Neutrophil (primary cell): Measurements from ENCODE around the gene IFITM2.
A peak's percentile ranks its signal among the peaks of the same experiment; 100 is the strongest.
"Not testable (repeated sequence)": the region's sequence is repeated elsewhere in the genome, so short reads cannot be mapped to it uniquely, and the experiment has no call there.

Experiments used
- H3K27ac ChIP-seq: fragments of 200-600 bp; sonication (generic); 2 replicates; pipeline ENCODE4 v1.5.1; 2016; ENCODE audit warnings: mild to moderate bottlenecking, moderate library complexity
- H3K27me3 ChIP-seq: fragments of 200-600 bp; sonication (generic); 2 replicates; pipeline ENCODE4 v1.6.0; 2016; ENCODE audit warnings: mild to moderate bottlenecking
- H3K36me3 ChIP-seq: fragments of 200-600 bp; sonication (generic); 2 replicates; pipeline ENCODE4 v1.5.1; 2017
- H3K4me1 ChIP-seq, 2 experiments: fragments of 200-600 bp in 1 of 2; sonication (generic) in 1 of 2; 1 replicate in 1 of 2; 2 replicates in 1 of 2; pipeline versions ENCODE4 v1.5.1 to v1.6.1; 2013 to 2016; ENCODE audit warnings: low read depth in 1 of 2, low read length in 1 of 2, mild to moderate bottlenecking in 1 of 2, moderate library complexity in 1 of 2; ENCODE audit not compliant: control insufficient read depth in 1 of 2, insufficient read depth in 1 of 2
- H3K4me3 ChIP-seq, 2 experiments: fragments of 200-600 bp in 1 of 2; sonication (generic) in 1 of 2; 1 replicate in 1 of 2; 2 replicates in 1 of 2; pipeline ENCODE4 v1.5.1; 2013 to 2016; ENCODE audit warnings: low read depth in 1 of 2, low read length in 1 of 2, mild to moderate bottlenecking in 1 of 2, moderate library complexity in 1 of 2
- H3K9me3 ChIP-seq: fragments of 200-600 bp; sonication (generic); 2 replicates; pipeline ENCODE4 v1.5.1; 2016
- TF ChIP-seq, protein P1 (sequence below): fragments of 200-600 bp; sonication (generic); IDR thresholded peaks from 2 replicates; pipeline ENCODE4 v1.5.1; 2016; ENCODE audit warnings: antibody characterized with exemption

IFITM2 gene

DNA sequence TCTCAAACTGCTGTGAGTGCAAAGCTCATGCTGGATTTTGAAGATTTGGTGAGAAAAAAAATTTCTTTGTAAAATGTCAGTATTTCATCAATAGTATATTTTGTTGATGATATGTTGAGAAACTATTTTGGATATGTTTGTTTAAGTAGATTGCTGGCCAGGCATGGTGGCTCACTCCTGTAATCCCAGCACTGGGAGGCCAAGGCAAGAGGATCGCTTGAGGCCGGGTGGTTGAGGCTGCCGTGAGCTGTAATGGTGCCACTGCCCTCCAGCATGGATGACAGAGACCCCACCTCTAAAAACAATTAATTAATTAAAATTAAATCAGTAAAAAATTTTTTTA, 19.9 kb downstream of the IFITM2 start:
- H3K36me3 ChIP-seq = no peaks in the 10 kb centered on the region
- no peaks in the 10 kb centered on the region for H3K27me3 ChIP-seq
- peaks cover 45 to 75% of the 10 kb centered on the region in 2 experiments for H3K4me1 ChIP-seq
- H3K27ac ChIP-seq = peak overlapping the region; percentile 99
- H3K4me3 ChIP-seq = peak overlapping the region; percentile 55 to 57
- TF ChIP-seq, protein P1, sequence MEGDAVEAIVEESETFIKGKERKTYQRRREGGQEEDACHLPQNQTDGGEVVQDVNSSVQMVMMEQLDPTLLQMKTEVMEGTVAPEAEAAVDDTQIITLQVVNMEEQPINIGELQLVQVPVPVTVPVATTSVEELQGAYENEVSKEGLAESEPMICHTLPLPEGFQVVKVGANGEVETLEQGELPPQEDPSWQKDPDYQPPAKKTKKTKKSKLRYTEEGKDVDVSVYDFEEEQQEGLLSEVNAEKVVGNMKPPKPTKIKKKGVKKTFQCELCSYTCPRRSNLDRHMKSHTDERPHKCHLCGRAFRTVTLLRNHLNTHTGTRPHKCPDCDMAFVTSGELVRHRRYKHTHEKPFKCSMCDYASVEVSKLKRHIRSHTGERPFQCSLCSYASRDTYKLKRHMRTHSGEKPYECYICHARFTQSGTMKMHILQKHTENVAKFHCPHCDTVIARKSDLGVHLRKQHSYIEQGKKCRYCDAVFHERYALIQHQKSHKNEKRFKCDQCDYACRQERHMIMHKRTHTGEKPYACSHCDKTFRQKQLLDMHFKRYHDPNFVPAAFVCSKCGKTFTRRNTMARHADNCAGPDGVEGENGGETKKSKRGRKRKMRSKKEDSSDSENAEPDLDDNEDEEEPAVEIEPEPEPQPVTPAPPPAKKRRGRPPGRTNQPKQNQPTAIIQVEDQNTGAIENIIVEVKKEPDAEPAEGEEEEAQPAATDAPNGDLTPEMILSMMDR = no peak
- no peaks in the 10 kb centered on the region for H3K9me3 ChIP-seq

DNA sequence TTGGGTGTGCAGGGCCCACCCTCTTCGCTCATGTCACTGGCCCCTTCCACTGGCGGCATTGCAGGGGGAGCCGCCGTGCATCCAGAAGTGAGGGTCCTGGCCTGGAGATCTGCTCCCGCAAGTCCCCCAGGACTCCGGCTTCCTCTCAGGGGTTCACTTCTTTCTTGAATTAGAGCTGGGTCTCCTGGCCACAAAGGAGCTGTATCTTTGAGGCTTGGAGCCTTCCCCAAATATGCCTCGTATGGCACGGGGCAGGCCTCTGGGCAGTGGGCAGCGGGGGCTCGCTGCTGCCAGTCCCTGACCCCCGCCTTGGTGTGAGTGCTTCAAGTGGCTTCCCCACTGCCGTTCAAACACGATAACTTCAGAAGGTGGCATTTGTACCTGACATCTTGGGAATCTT, 20.4 kb downstream of the IFITM2 start:
- H3K36me3 ChIP-seq = no peaks in the 10 kb centered on the region
- H3K27me3 ChIP-seq = no peaks in the 10 kb centered on the region
- no peaks in the 10 kb centered on the region for H3K9me3 ChIP-seq
- peak overlapping the region in 1 of 2 experiments; percentile 57 for H3K4me3 ChIP-seq
- H3K4me1 ChIP-seq = peaks cover 45 to 75% of the 10 kb centered on the region in 2 experiments
- H3K27ac ChIP-seq = peak overlapping the region; percentile 99
- TF ChIP-seq, protein P1 = no peak

DNA sequence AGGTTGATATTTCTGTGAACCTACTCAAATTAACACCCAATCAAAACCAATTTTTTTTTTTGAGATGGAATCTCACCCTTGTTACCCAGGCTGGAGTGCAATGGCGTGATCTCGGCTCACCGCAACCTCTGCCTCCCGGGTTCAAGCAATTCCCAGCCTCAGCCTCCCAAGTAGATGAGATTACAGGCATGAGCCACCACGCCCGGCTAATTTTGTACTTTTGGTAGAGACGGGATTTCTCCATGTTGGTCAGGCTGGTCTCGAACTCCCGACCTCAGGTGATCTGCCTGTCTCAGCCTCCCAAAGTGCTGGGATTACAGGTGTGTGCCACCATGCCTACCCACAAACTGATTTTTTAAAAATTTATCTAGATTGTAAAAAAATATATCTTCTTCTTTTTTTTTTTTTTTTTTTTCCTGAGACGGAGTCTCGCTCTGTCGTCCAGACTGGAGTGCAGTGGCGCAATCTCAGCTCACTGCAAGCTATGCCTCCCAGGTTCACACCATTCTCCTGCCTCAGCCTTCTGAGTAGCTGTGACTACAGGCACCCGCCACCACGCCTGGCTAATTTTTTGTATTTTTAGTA, 21.0 kb downstream of the IFITM2 start:
- H3K9me3 ChIP-seq, H3K27me3 ChIP-seq, H3K36me3 ChIP-seq: not testable (repeated sequence)
- H3K4me3 ChIP-seq = peak overlapping the region in 1 of 2 experiments; percentile 57
- H3K27ac ChIP-seq = peak overlapping the region; percentile 99
- peaks cover 45 to 75% of the 10 kb centered on the region in 2 experiments for H3K4me1 ChIP-seq

DNA sequence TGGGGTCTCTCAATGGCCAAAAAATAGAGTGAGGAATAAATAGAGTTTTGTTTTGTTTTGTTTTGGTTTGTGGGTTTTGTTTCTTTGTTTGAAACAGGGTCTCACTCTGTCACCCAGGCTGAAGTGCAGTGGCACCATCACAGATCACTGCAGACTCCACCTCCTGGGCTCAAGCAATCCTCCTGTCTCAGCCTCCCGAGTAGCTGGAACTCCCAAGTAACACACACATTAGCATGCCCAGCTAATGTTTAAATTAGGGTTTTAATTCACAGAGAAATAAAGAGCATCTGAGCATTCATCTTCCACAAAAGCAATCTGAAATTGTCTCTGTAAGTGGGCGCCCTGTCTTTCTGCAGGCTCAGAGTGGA, 22.3 kb downstream of the IFITM2 start:
- Histone ChIP-seq H3K4me3 (no peak overlapping the region), H3K27me3 (no peaks in the 10 kb centered on the region), H3K36me3 (no peaks in the 10 kb centered on the region), H3K27ac (no peak overlapping the region), H3K9me3 (no peaks in the 10 kb centered on the region), H3K4me1 (peaks cover 45 to 69% of the 10 kb centered on the region in 2 experiments)
- TF ChIP-seq, protein P1 = no peak

DNA sequence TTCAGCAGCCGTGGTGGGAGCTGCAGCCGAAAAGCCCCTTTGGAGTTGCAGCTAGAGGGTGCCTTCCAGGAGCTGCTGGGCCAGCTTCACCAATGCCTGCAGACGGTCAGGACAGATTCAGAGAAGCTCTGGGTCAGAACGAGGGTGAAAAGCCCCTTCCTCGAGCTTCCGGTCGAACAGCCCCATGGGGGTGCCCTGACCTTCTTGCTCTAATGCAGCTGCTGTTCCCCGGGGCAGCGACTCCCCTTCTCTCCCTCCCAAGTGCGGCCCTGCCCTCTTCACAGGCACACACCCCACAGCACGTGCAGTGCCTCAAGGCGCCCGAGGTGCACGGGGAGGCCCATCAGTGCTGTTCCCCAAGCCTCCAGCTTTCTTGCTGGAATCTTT, 22.7 kb downstream of the IFITM2 start:
- H3K27ac ChIP-seq = no peak overlapping the region
- H3K36me3 ChIP-seq = no peaks in the 10 kb centered on the region
- TF ChIP-seq, protein P1 = no peak
- H3K4me1 ChIP-seq = peaks cover 45 to 66% of the 10 kb centered on the region in 2 experiments
- no peaks in the 10 kb centered on the region for H3K9me3 ChIP-seq
- no peaks in the 10 kb centered on the region for H3K27me3 ChIP-seq
- no peak overlapping the region for H3K4me3 ChIP-seq

DNA sequence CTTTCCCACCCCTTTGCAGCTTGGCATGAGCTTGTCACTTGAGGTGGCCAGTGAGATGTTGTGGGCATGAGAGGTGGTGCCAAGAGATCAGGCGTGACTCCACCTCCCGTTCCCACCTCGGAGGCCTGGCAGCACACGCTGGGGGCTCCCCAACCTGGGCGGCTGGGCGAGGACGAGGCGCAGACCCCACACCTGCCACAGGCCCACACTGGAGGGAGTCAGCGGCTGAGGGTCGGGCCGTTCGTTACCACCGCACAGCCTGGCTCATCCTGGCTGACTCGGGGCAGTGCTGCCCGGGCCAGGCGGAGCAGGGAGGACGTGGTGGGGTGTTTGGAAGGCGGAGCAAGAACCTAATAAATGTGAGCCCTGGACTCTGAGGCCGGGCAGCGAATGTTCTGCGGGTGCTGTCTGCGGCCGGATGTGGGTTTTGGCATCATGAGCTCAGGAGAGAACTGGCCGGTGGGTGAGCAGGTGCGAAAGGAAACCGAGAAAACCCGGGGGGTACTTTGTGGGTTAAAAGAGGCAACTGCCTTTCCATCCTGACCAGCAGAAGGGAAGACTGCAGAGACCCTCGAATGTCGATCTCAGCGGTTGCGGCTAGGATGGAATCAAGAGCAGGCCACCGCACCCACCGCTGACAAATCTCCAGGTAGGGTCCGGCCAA, 23.2 kb downstream of the IFITM2 start:
- H3K9me3 ChIP-seq = no peaks in the 10 kb centered on the region
- peaks cover 41 to 64% of the 10 kb centered on the region in 2 experiments for H3K4me1 ChIP-seq
- peak overlapping the region in 1 of 2 experiments; percentile 36 for H3K4me3 ChIP-seq
- no peaks in the 10 kb centered on the region for H3K36me3 ChIP-seq
- TF ChIP-seq, protein P1 = no peak
- H3K27me3 ChIP-seq = no peaks in the 10 kb centered on the region
- H3K27ac ChIP-seq = peak overlapping the region; percentile 13
